Smooth muscle cell (in vitro differentiated cells): ENCODE data around the gene ARMC3. TPM values are rescaled to one million over a fixed set of nuclear protein-coding genes. Genes with fewer than 3 reads are reported as not detected.

Experiments
- DNase-seq: peaks from one replicate; lab custom pipeline; 2025; ENCODE audit not compliant: unreplicated experiment; lab: John Stamatoyannopoulos, UW
- H2AFZ ChIP-seq: fragments of 200-600 bp; sonication (generic); 2 replicates; pipeline ENCODE4 v1.6.0; 2016; ENCODE audit warnings: antibody characterized with exemption, low read depth, mild to moderate bottlenecking
- H3F3A ChIP-seq: fragments of 200-600 bp; sonication (generic); 2 replicates; pipeline ENCODE4 v1.6.0; 2017; ENCODE audit warnings: antibody characterized with exemption, low read depth
- H3K27ac ChIP-seq: fragments of 200-600 bp; sonication (generic); 2 replicates; pipeline ENCODE4 v1.5.1; 2016; ENCODE audit warnings: low read depth, mild to moderate bottlenecking
- H3K27me3 ChIP-seq: fragments of 200-600 bp; sonication (generic); 2 replicates; pipeline ENCODE4 v1.6.1; 2016; ENCODE audit warnings: low read depth, mild to moderate bottlenecking
- H3K36me3 ChIP-seq: fragments of 200-600 bp; sonication (generic); 2 replicates; pipeline ENCODE4 v1.5.1; 2016; ENCODE audit warnings: low read depth
- H3K4me1 ChIP-seq: fragments of 200-600 bp; sonication (generic); 2 replicates; pipeline ENCODE4 v1.5.1; 2016; ENCODE audit warnings: low read depth
- H3K4me2 ChIP-seq: fragments of 200-600 bp; sonication (generic); 2 replicates; pipeline ENCODE4 v1.6.0; 2016; ENCODE audit warnings: mild to moderate bottlenecking
- H3K4me3 ChIP-seq: fragments of 200-600 bp; sonication (generic); 2 replicates; pipeline ENCODE4 v1.5.1; 2016; ENCODE audit warnings: mild to moderate bottlenecking
- H3K79me2 ChIP-seq: fragments of 200-600 bp; sonication (generic); 2 replicates; pipeline ENCODE4 v1.6.0; 2016; ENCODE audit warnings: low read depth, mild to moderate bottlenecking
- H3K9ac ChIP-seq: fragments of 200-600 bp; sonication (generic); 2 replicates; pipeline ENCODE4 v1.6.0; 2016; ENCODE audit warnings: low read depth
- H3K9me3 ChIP-seq: fragments of 200-600 bp; sonication (generic); replicated peaks from 2 replicates; pipeline ENCODE4 v1.5.1; 2016; ENCODE audit warnings: low read depth
- H4K20me1 ChIP-seq: fragments of 200-600 bp; sonication (generic); 2 replicates; pipeline ENCODE4 v1.6.0; 2016; ENCODE audit warnings: low read depth
- WGBS: methylation state at CpG from one replicate; pipeline ENCODE4 v1.1.7; 2016; ENCODE audit warnings: low lambda C conversion rate; 5-methylcytosine and 5-hydroxymethylcytosine counted together
- polyA plus RNA-seq: library from polyadenylated mRNA; unstranded; fragments of >200 nt; fragmentation: Nextera tagmentation; extraction: Ambion mirVana; gene quantifications from 2 replicates; pipeline ENCODE4 v1.2.1, GENCODE V29; 2016
- total RNA-seq: library from RNA; depleted of rRNA; stranded (reverse); fragments of >200 nt; gene quantifications from 2 replicates; pipeline ENCODE4 v1.2.3, GENCODE V29; 2014
- TF ChIP-seq, protein P1 (sequence below): fragments of 200-600 bp; sonication (generic); IDR thresholded peaks from 2 replicates; pipeline ENCODE4 v1.5.1; 2017; ENCODE audit warnings: borderline replicate concordance, mild to moderate bottlenecking, antibody characterized with exemption; ENCODE audit not compliant: insufficient read depth, poor library complexity, severe bottlenecking

Gene ARMC3
- total and polyA plus RNA-seq, 2 experiments from 2014 or later, result 0.46 TPM; not detected in 1

DNA sequence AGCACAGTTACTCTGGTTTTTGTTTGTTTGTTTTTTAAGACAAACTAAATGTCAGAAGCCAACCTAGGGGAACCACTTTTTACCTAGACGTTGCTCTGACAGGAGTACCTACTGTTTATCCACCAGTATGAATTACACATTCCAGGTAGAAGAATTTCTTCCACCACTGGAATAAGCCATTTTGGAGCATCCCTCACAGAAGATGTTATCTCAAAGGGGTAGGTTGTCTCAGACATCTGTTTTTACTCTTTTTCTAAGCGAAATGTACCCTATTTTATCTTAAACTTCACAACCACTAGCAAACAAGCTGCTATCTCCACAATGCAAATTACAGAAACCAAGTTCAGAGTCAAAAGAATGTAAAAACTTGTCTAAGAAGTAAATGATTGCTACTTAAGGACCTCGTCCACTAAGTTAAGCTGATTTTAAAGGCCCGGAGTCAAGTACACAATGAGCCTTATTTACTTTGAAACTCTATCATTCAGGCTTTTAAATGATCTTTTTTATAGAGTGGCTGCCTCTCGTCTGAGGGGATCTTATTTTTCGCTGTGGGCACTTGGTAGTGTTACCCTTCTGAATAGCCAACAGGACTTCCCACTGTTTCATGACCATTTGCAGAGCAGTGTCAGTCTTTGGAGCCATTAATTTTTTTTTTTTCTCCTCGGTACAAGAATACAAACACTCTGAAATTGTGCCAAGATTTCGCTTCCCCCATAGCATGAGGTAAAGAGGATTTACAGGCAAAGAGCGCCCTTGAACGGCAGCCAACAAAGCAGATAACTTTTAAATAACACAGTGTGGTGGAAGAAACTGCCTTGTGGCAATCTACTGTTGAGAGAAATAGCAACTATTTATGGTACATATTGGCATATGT lies 15.7 kb upstream of the ARMC3 start:
- no peak for DNase-seq
- WGBS, result 44% methylated on average over 10 of the region's 10 CpGs
- TF ChIP-seq, protein P1, sequence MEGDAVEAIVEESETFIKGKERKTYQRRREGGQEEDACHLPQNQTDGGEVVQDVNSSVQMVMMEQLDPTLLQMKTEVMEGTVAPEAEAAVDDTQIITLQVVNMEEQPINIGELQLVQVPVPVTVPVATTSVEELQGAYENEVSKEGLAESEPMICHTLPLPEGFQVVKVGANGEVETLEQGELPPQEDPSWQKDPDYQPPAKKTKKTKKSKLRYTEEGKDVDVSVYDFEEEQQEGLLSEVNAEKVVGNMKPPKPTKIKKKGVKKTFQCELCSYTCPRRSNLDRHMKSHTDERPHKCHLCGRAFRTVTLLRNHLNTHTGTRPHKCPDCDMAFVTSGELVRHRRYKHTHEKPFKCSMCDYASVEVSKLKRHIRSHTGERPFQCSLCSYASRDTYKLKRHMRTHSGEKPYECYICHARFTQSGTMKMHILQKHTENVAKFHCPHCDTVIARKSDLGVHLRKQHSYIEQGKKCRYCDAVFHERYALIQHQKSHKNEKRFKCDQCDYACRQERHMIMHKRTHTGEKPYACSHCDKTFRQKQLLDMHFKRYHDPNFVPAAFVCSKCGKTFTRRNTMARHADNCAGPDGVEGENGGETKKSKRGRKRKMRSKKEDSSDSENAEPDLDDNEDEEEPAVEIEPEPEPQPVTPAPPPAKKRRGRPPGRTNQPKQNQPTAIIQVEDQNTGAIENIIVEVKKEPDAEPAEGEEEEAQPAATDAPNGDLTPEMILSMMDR, result no peak
- Histone ChIP-seq H3K36me3 (no peaks in the 10 kb centered on the region), H2AFZ (peak overlapping the region; percentile 79), H3K9me3 (peaks cover 3% of the 10 kb centered on the region), H3F3A (no peaks in the 10 kb centered on the region), H3K79me2 (no peaks in the 10 kb centered on the region), H3K27ac (no peak overlapping the region), H3K4me1 (no peaks in the 10 kb centered on the region), H3K9ac (no peak overlapping the region), H4K20me1 (no peaks in the 10 kb centered on the region), H3K27me3 (no peaks in the 10 kb centered on the region), H3K4me2 (peak overlapping the region; percentile 23), H3K4me3 (no peak overlapping the region)

DNA sequence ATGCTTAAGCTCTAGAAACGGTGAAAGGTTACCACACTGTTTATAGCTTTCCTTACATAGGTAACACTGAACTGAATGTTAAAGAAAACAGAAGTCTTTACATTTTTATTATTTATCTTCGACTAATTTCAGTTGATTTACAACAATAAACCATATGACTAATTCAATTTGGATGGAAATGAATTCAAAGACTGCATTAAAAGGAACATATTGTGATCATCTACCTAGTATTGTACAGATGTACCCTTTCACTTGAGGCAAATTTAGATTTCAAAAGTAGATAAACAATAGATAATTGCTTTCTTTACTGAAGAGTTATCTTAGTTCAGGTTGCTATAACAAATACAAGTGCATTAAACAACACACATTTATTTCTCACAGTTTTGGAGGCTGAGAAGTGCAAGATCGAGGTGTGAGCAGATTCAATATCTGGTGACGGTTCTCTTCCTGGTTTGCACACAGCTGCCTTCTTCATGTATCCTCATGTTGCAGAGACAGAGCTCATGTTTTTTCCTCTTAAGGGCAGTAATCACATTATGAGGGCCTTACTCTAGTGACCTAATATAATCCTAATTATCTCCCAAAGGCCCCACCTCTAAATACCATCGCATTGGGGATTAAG lies 15.0 kb upstream of the ARMC3 start:
- no peaks in the 10 kb centered on the region for H3K79me2 ChIP-seq
- no peaks in the 10 kb centered on the region for H4K20me1 ChIP-seq
- H3K27me3 ChIP-seq, result no peaks in the 10 kb centered on the region
- no peaks in the 10 kb centered on the region for H3K36me3 ChIP-seq
- 81% methylated on average over 5 of the region's 5 CpGs for WGBS
- peaks cover 3% of the 10 kb centered on the region for H3K9me3 ChIP-seq
- H3F3A ChIP-seq, result no peaks in the 10 kb centered on the region
- H3K4me2 ChIP-seq, result peak overlapping the region; percentile 23
- H3K4me1 ChIP-seq, result no peaks in the 10 kb centered on the region
- no peak overlapping the region for H3K4me3 ChIP-seq
- TF ChIP-seq, protein P1, result no peak
- H3K9ac ChIP-seq, result no peak overlapping the region
- no peak overlapping the region for H3K27ac ChIP-seq
- no peak for DNase-seq
- peak overlapping the region; percentile 79 for H2AFZ ChIP-seq

DNA sequence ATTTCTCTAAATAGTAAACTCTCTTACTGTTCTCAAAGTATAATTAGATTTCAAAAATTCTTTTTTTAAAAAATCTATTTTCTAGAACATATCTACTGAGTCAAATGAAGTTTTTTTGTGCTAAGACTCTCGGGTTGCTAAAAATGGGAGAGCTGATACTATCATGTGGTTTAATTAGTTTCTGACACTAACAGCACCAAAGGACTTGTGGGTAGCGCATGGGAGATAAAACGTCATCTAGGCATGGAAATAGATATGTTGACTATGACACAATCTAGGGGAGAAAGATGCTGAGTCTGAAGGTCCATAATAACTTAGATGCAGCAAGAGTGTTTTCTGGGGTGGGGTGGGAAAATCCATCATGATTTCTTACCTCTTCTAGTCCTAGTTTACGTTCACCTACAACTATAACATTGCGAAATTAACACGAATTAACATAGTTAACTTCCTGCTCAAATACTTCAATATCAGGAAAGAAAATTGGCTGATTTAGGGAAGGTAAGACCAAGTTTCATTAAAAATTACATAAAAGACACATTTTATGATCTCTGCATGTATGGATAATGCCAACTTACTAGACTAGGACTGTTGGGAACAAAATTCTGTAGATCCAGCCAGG lies 14.3 kb upstream of the ARMC3 start:
- TF ChIP-seq, protein P1, result no peak
- Histone ChIP-seq H3K4me3 (no peak overlapping the region), H3K27ac (no peak overlapping the region), H3K9me3 (peaks cover 3% of the 10 kb centered on the region), H3K27me3 (no peaks in the 10 kb centered on the region), H3K79me2 (no peaks in the 10 kb centered on the region), H3F3A (no peaks in the 10 kb centered on the region), H3K4me1 (no peaks in the 10 kb centered on the region), H3K9ac (no peak overlapping the region), H3K4me2 (no peak overlapping the region), H3K36me3 (no peaks in the 10 kb centered on the region), H4K20me1 (no peaks in the 10 kb centered on the region), H2AFZ (no peak overlapping the region)
- DNase-seq, result no peak
- WGBS, result 86% methylated on average over 6 of the region's 6 CpGs
